H9 (cell line): ENCODE data around the gene CD300C. TPM values are rescaled to one million over a fixed set of nuclear protein-coding genes. Genes with fewer than 3 reads are reported as not detected.

Source experiments
- DNase-seq: peaks from one replicate; pipeline ENCODE4 v3.0.0-alpha.2; 2017
- H2AFZ ChIP-seq: one replicate; pipeline ENCODE4 v1.6.1; 2013; ENCODE audit warnings: mild to moderate bottlenecking, low read length, control low read depth, moderate library complexity
- H2AK5ac ChIP-seq: 2 replicates; pipeline ENCODE4 v1.6.1; 2013; ENCODE audit warnings: low read length, control low read depth, mixed read lengths; ENCODE audit not compliant: insufficient read length
- H2BK120ac ChIP-seq: one replicate; pipeline ENCODE4 v1.6.1; 2013; ENCODE audit warnings: low read depth, mild to moderate bottlenecking, low read length, control low read depth, inconsistent platforms; ENCODE audit not compliant: poor library complexity, severe bottlenecking
- H2BK12ac ChIP-seq: 2 replicates; pipeline ENCODE4 v1.6.1; 2013; ENCODE audit warnings: low read length, control low read depth, mixed read lengths, low read depth; ENCODE audit not compliant: insufficient read length
- H2BK15ac ChIP-seq: 2 replicates; pipeline ENCODE4 v1.6.1; 2013; ENCODE audit warnings: low read depth, low read length, control low read depth
- H2BK20ac ChIP-seq: one replicate; pipeline ENCODE4 v1.6.1; 2013; ENCODE audit warnings: low read depth, mild to moderate bottlenecking, low read length, control low read depth, inconsistent platforms; ENCODE audit not compliant: poor library complexity, severe bottlenecking
- H2BK5ac ChIP-seq: 2 replicates; pipeline ENCODE4 v1.6.1; 2013; ENCODE audit warnings: low read length, control low read depth, mixed read lengths; ENCODE audit not compliant: insufficient read length
- H3K14ac ChIP-seq: 2 replicates; pipeline ENCODE4 v1.6.1; 2013; ENCODE audit warnings: low read length, control low read depth; ENCODE audit not compliant: insufficient read depth
- H3K18ac ChIP-seq: 2 replicates; pipeline ENCODE4 v1.6.1; 2013; ENCODE audit warnings: low read depth, mild to moderate bottlenecking, mixed read lengths, low read length, control low read depth; ENCODE audit not compliant: insufficient read length
- H3K23ac ChIP-seq: 2 replicates; pipeline ENCODE4 v1.6.1; 2013; ENCODE audit warnings: low read length, control low read depth, mixed read lengths, low read depth; ENCODE audit not compliant: insufficient read length
- H3K23me2 ChIP-seq: 2 replicates; pipeline ENCODE4 v1.6.1; 2013; ENCODE audit warnings: low read depth, mild to moderate bottlenecking, mixed read lengths, low read length, control low read depth; ENCODE audit not compliant: insufficient read length, poor library complexity, severe bottlenecking
- H3K27ac ChIP-seq: 2 replicates; pipeline ENCODE4 v1.5.1; 2013; ENCODE audit warnings: low read length, control low read depth, mixed read lengths, low read depth; ENCODE audit not compliant: insufficient read length
- H3K27me3 ChIP-seq: 2 replicates; pipeline ENCODE4 v1.6.1; 2013; ENCODE audit warnings: low read length, control low read depth, inconsistent platforms; ENCODE audit not compliant: insufficient read depth
- H3K4ac ChIP-seq: 2 replicates; pipeline ENCODE4 v1.6.1; 2013; ENCODE audit warnings: low read depth, mild to moderate bottlenecking, control low read depth, inconsistent platforms, low read length, moderate library complexity
- H3K4me1 ChIP-seq: 2 replicates; pipeline ENCODE4 v1.6.1; 2013; ENCODE audit warnings: low read length, control low read depth, inconsistent platforms; ENCODE audit not compliant: insufficient read depth
- H3K4me2 ChIP-seq: 2 replicates; pipeline ENCODE4 v1.6.1; 2013; ENCODE audit warnings: low read length, control low read depth, mixed read lengths; ENCODE audit not compliant: insufficient read length, insufficient read depth
- H3K56ac ChIP-seq: 2 replicates; pipeline ENCODE4 v1.6.1; 2013; ENCODE audit warnings: low read depth, mild to moderate bottlenecking, mixed read lengths, low read length, control low read depth; ENCODE audit not compliant: insufficient read length
- H3K79me1 ChIP-seq: 2 replicates; pipeline ENCODE4 v1.6.1; 2013; ENCODE audit warnings: low read depth, mild to moderate bottlenecking, moderate library complexity, low read length, control low read depth, inconsistent platforms; ENCODE audit not compliant: insufficient read depth, poor library complexity, severe bottlenecking
- H3K79me2 ChIP-seq: 2 replicates; pipeline ENCODE4 v1.6.1; 2013; ENCODE audit warnings: low read length, control low read depth, inconsistent platforms; ENCODE audit not compliant: insufficient read depth
- H3K9ac ChIP-seq: 2 replicates; pipeline ENCODE4 v1.6.1; 2013; ENCODE audit warnings: low read length, control low read depth, mixed read lengths; ENCODE audit not compliant: insufficient read length; ENCODE audit errors: extremely low read depth
- H3K9me3 ChIP-seq: one replicate; pipeline ENCODE4 v1.6.1; 2013; ENCODE audit warnings: low read depth, low read length, inconsistent platforms; ENCODE audit not compliant: control insufficient read depth
- H3T11ph ChIP-seq: one replicate; pipeline ENCODE4 v1.6.1; 2013; ENCODE audit warnings: mild to moderate bottlenecking, low read length, control low read depth, inconsistent platforms
- H4K20me1 ChIP-seq: one replicate; pipeline ENCODE4 v1.6.1; 2013; ENCODE audit not compliant: control insufficient read depth, insufficient read length, insufficient read depth
- H4K5ac ChIP-seq: 2 replicates; pipeline ENCODE4 v1.6.1; 2013; ENCODE audit warnings: low read depth, mild to moderate bottlenecking, mixed read lengths, low read length, control low read depth; ENCODE audit not compliant: insufficient read length
- H4K8ac ChIP-seq: replicated peaks from 2 replicates; pipeline ENCODE4 v1.6.1; 2013; ENCODE audit warnings: low read length, control low read depth, mixed read lengths, low read depth; ENCODE audit not compliant: insufficient read length
- H4K91ac ChIP-seq: 2 replicates; pipeline ENCODE4 v1.6.1; 2013; ENCODE audit warnings: low read depth, mild to moderate bottlenecking, moderate library complexity, mixed read lengths, low read length, control low read depth; ENCODE audit not compliant: insufficient read length
- H3K27ac Mint-ChIP-seq, 3 experiments: 2 replicates in 2 of 3; 3 replicates in 1 of 3; pipeline ENCODE4 v1.8.0; 2020 to 2021; ENCODE audit warnings: mixed read lengths in 3 of 3, mild to moderate bottlenecking in 1 of 3, moderate library complexity in 1 of 3
- H3K27me3 Mint-ChIP-seq: 2 replicates; pipeline ENCODE4 v1.8.0; 2021; ENCODE audit warnings: low read depth, mild to moderate bottlenecking, moderate library complexity, mixed read lengths
- H3K36me3 Mint-ChIP-seq, 3 experiments: 2 replicates in 2 of 3; 3 replicates in 1 of 3; pipeline ENCODE4 v1.8.0; 2020 to 2021; ENCODE audit warnings: low read depth in 3 of 3, mixed read lengths in 3 of 3; ENCODE audit not compliant: insufficient read depth in 1 of 3
- H3K4me1 Mint-ChIP-seq, 2 experiments: 2 replicates each; pipeline ENCODE4 v1.8.0; 2020; ENCODE audit warnings: mixed read lengths in 2 of 2
- H3K4me3 Mint-ChIP-seq, 2 experiments: 2 replicates in 1 of 2; 3 replicates in 1 of 2; pipeline ENCODE4 v1.8.0; 2020 to 2021; ENCODE audit warnings: mild to moderate bottlenecking in 2 of 2, mixed read lengths in 2 of 2, moderate library complexity in 1 of 2
- H3K9me3 Mint-ChIP-seq, 2 experiments: 2 replicates in 1 of 2; 3 replicates in 1 of 2; pipeline ENCODE4 v1.8.0; 2020; ENCODE audit warnings: mild to moderate bottlenecking in 2 of 2, mixed read lengths in 2 of 2, moderate library complexity in 1 of 2
- WGBS: extraction: QIAGEN DNeasy Blood & Tissue Kit; methylation state at CpG from one replicate; pipeline ENCODE4 v1.1.7; 2013; ENCODE audit warnings: missing lambda C conversion rate, low lambda C conversion rate, mixed read lengths; ENCODE audit not compliant: insufficient read length; ENCODE audit errors: extremely low coverage; 5-methylcytosine and 5-hydroxymethylcytosine counted together
- total RNA-seq: library from RNA; stranded (reverse); gene quantifications from 2 replicates; pipeline ENCODE4 v1.2.1, GENCODE V29; 2021
- TF ChIP-seq, protein P1 (sequence below): fragments of 200-600 bp; sonication (generic); conservative IDR thresholded peaks from 3 replicates; pipeline ENCODE4 v1.8.0; 2021; ENCODE audit warnings: antibody characterized with exemption, mild to moderate bottlenecking

CD300C gene
- total RNA-seq, 1 experiment from 2014 or later, result not detected

DNA sequence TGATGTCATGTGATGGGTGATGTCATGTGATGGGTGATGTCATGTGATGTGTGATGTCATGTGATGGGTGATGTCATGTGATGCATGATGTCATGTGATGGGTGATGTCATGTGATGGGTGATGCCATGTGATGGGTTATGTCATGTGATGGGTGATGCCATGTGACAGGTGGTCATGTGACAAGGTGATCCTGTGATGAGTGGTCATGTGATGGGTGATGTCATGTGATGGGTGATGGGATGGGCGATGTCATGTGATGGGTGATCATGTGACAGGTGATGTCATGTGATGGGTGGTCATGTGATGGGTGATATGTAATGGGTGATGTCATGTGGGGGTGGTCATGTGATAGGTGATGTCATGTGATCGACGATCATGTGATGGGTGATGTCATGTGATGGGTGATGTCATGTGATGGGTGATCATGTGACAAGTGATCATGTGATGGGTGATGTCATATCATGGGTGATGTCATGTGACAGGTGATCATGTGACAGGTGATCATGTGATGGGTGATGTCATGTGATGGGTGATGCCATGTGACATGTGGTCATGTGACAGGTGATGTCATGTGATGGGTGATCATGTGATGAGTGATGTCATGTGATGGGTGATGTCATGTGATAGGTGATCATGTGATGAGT lies 31.8 kb downstream of the CD300C start:
- Histone ChIP-seq H3K9ac (no peak overlapping the region), H3K23ac (no peak overlapping the region), H3K4me2 (no peak overlapping the region), H4K91ac (no peak overlapping the region), H2BK120ac (no peak overlapping the region), H2BK5ac (no peak overlapping the region), H3K56ac (no peak overlapping the region), H4K8ac (no peak overlapping the region), H2AK5ac (no peak overlapping the region), H2BK20ac (no peak overlapping the region), H3K4me1 (no peaks in the 10 kb centered on the region), H3K23me2 (no peaks in the 10 kb centered on the region), H3K27ac (no peak overlapping the region), H2AFZ (no peak overlapping the region), H2BK15ac (no peak overlapping the region), H3K79me1 (no peaks in the 10 kb centered on the region), H3K14ac (no peak overlapping the region), H3K27me3 (0 out of 2 replicates have a peak, but pooled peaks cover 1% of the 10 kb centered on the region), H3T11ph (no peak overlapping the region), H3K9me3 (peaks cover 8% of the 10 kb centered on the region), H4K5ac (no peak overlapping the region), H3K4ac (no peak overlapping the region), H2BK12ac (no peak overlapping the region), H3K79me2 (no peaks in the 10 kb centered on the region), H4K20me1 (no peaks in the 10 kb centered on the region), H3K18ac (no peak overlapping the region)
- TF ChIP-seq, protein P1, sequence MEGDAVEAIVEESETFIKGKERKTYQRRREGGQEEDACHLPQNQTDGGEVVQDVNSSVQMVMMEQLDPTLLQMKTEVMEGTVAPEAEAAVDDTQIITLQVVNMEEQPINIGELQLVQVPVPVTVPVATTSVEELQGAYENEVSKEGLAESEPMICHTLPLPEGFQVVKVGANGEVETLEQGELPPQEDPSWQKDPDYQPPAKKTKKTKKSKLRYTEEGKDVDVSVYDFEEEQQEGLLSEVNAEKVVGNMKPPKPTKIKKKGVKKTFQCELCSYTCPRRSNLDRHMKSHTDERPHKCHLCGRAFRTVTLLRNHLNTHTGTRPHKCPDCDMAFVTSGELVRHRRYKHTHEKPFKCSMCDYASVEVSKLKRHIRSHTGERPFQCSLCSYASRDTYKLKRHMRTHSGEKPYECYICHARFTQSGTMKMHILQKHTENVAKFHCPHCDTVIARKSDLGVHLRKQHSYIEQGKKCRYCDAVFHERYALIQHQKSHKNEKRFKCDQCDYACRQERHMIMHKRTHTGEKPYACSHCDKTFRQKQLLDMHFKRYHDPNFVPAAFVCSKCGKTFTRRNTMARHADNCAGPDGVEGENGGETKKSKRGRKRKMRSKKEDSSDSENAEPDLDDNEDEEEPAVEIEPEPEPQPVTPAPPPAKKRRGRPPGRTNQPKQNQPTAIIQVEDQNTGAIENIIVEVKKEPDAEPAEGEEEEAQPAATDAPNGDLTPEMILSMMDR, result no peak
- no CpG with 5 or more reads among the region's 3 CpGs for WGBS
- peak overlapping the region in 1 of 2 experiments; percentile 47; a peak in 3 of 5 replicates for H3K4me3 Mint-ChIP-seq
- peaks cover 68% of the 10 kb centered on the region for H3K27me3 Mint-ChIP-seq
- DNase-seq, result peak; percentile 67
- peaks cover 26 to 30% of the 10 kb centered on the region in 2 experiments for H3K9me3 Mint-ChIP-seq
- H3K36me3 Mint-ChIP-seq, result peaks cover 11 to 12% (median 12%) of the 10 kb centered on the region in 3 experiments
- H3K4me1 Mint-ChIP-seq, result no peaks in the 10 kb centered on the region
- peak overlapping the region in 2 of 3 experiments; percentile 52 to 94; a peak in 4 of 7 replicates for H3K27ac Mint-ChIP-seq
